Right ventricle myocardium superior (tissue), 1 donor: Measurements from ENCODE around the gene TEX22. TPM values are rescaled to one million over a fixed set of nuclear protein-coding genes. Genes with fewer than 3 reads are reported as not detected.

Experiments
- ATAC-seq: fragments of 200-7000 bp; cut with Tn5 transposase; one replicate; pipeline ENCODE4 v1.9.1; 2020; ENCODE audit warnings: mild to moderate bottlenecking; ENCODE audit not compliant: poor library complexity
- DNase-seq: peaks from one replicate; pipeline ENCODE4 v3.0.0-alpha.2; 2020
- intact Hi-C: fragments of 100-400 bp; cut with DNase I; formaldehyde crosslinking; loops from one replicate; pipeline ENCODE4 v1.11.2; 2022
- total RNA-seq: library from RNA; stranded (reverse); fragmentation: NEBNext Ultra II Directional; extraction: Animal tissue kit (Norgen Biotek cat#: 25700); gene quantifications from one replicate; pipeline ENCODE4 v1.2.1, GENCODE V29; 2021
- donor health status: DM: no; HTN: yes; CAD: no; lungs with severe emphysema.

The TEX22 gene
- total RNA-seq, 1 donor from 2014 or later: 1.9 TPM

DNA sequence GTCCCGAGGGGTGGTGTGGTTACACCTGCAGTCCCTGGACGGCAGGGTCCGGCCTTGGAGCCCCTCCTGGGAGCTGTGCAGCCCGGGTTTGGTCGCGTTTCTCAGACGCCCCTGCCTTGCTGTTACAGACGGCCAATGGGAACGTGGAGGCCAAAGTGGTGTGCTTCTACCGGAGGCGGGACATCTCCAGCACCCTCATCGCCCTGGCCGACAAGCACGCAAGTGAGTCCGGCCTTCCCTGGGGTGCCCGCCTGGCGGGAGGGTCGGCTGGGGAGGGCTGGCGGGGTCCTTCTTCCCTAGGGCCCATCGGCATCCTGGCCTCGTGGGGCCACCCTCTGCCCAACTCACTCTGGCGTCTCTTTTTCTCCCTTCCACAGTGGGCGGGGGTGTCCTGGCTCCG, 47.0 kb downstream of the TEX22 start:
- DNase-seq (no peak), ATAC-seq (no peak)
- intact Hi-C loops: loop anchor here (5.0 kb wide), 1 partner anchor 42 kb away; the partner anchor contains the start of gene CRIP1

DNA sequence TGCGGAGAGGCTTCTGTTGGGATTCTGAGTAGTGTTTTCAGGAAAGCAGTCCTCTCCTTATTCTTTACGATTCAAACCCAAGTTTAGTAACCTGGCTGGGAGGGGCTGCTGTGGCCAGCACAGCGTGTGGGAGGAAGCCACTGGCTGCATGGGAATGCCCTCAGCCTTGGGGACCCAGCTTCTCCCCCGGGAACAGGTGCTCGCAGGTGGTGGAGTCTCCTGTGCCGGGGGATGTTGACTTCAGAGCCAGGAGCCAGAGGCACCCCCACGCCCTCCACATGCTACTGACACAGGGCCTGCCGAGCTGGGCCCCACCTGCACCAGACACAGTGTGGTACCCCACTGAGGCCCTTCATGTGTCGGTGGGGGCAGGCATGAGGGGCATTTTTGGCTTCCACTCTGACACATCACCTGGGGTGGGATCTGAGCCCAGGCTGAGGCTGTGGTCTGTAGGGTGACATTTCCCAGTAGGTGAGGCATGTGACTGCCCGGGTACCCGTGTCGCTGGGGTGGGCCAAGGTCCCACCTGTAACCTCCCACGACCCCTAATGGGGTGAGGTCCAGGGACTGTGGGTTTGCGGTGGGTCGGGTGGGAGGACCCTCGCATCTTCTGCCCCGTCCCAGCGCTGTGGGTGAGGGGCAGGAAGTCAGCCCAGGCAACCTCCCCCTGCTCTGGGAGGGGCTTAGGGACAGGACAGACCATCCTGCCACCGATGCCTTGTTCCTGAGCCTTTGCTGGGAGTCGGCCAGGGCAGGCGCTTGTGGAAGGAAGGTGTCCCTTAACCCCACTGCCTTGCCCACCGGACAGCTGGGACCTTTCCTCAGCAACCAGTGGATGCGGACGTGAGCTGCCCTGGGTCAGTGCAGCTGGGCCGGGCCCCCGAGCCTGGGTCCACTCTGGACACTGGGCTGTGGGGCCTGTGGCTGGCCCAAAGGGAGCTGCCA, 47.8 kb downstream of the TEX22 start:
- ATAC-seq: no peak
- intact Hi-C loops: loop anchor here (5.0 kb wide), 1 partner anchor 41 kb away; the partner anchor contains the start of gene CRIP1
- DNase-seq: no peak

DNA sequence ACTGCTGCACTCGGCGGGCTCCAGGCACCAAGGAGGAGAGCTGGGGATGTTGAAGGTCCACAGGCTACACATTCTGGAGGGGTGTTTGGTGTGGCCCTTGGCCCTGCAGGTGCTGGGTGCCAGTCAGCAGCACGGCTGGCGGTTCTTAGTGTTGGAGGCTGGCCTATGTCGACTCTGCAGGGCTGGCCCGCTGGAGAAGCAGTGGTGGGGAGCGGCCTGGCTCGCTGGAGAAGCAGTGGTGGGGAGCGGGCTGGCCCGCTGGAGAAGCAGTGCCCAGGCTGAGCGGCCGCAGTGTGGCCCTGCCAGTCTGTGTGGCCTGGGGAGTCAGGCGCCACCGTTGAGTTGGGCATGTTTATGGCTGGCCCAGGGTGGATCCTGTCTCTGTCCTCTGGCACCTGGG, 48.6 kb downstream of the TEX22 start:
- intact Hi-C loops: loop anchor here (5.0 kb wide), 1 partner anchor 40 kb away; the partner anchor contains the start of gene CRIP1

DNA sequence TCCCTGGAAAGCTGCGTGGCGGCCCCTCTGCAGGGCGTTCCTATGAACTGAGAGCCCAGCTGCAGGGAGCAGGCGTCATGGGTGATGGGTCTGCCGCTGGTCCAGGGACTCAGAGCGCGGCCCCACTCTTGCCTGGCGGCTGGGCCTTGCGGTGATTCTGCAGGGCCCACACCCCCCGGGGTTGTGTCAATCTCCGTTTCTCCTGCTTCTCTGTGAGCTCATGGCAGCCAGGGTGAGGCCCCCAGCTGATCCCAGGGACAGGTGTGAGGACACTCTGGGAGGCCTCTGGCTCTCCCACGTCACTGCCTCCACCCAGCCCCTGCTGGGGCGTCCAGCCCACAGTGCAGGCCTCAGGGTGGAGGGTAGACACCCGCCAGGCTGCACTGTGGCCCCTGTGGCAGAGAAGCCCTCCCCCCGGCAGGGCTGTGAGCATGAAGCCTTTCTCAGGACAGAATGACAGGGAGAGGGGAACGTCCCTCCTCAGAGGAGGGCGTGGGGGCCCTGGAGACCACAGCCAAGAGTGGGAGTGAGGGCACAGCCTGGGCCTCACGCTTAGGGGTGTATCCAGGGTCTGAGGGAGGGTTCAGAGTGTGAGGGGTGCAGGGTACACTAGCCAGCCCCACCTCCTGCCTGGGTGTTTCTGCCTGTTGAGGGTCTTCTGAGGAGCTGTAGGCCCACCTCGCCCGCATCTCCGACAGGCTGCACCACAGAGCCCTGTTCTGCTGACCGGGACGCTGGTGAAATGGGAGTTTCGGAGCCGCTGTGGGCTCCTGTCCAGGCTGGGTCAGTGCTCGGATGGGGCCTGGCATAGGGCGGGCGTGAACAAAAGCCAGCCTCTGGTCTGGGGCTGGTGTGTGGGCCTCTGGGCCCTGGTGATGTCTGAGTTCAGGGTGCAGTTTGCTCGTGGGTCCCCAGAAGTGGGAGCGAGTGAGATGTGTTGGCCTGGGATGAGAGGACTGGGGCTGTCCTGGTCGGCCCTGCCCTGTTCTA, 49.6 kb downstream of the TEX22 start:
- ATAC-seq (no peak), DNase-seq (no peak)
- intact Hi-C loops: loop anchor here (5.0 kb wide), 1 partner anchor 39 kb away; the partner anchor contains the start of gene CRIP1

More for the DNA sequence above, 48.6 kb downstream of the TEX22 start:
- ATAC-seq: no peak
- DNase-seq: no peak

DNA sequence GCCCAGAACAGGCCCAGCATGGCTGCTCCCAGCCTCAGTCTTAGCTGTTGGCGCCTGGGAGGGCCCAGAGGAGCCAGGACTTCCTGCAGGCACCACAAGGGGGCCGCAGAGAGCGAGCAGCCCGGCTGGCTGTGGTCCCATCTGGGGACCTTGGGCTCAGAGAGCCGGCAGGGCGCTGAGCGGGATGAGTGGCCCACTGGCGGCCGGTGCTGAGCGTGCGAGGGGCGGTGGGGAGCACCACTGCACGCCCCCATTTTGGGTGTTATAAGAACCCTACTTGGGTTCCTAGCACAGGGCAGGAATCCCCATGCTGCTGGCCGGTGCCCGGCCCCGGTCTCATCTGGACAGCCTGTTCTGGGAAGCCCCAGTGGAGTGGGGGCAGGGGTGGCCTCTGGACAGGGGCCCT, 50.4 kb downstream of the TEX22 start:
- DNase-seq (peak; percentile 87), ATAC-seq (peak; percentile 93)
- intact Hi-C loops: loop anchor here (5.0 kb wide), 1 partner anchor 39 kb away; the partner anchor contains the start of gene CRIP1

DNA sequence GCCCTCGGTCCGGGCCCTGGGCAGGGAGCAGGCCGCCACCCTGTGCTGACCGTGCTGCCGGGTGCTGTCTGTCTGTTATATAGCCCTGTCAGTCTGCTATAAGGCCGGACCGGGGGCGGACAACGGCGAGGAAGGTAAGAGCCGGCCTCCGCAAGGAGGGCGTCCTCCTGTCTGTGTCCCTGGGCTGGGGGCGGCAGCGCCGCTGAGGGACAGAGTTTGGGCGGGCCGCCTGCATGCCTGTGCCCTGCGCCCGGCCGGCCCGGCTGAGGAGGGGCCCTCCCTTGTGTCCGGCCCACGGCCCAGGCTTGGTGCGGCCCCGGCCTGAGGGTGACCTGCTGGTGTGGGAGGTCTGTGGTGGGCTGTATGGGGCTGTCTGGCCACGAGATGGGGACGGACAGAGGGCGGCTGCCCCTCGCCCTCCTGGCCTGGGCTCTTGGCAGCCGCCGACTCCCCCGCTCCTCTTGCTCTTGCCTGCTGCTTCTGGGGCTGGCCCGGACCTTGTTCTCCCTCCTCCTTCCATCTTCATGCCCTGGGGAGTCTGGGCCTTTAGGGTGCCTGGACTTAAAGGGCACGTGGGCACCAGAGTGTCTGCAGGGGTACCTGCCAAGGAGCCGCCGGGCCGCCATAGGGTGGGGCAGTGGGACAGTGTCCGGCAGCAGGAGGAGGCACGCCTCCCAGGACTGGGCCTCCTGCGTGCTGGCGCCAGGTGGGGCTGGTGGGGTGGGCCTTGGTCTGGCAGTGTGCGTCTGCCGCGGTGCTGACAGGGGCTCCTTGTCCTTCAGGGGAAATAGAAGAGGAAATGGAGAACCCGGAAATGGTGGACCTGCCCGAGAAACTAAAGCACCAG, 51.2 kb downstream of the TEX22 start:
- DNase-seq (no peak), ATAC-seq (peak; percentile 2)
- intact Hi-C loops: loop anchor here (5.0 kb wide), 1 partner anchor 38 kb away; the partner anchor contains the start of gene CRIP1

DNA sequence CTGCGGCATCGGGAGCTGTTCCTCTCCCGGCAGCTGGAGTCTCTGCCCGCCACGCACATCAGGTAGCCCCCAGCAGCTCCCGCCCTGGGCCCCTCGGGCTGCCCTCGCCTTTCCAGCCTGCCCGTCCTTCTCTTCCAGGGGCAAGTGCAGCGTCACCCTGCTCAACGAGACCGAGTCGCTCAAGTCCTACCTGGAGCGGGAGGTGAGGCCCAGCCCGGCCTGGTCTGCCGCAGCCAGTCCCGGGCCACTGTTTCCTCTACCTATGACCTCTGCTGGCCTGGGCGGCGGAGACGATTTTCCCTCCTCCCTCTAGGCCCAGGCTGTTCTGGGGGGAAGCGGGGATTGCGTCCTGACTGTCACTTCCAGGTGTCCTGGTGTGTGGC, 51.8 kb downstream of the TEX22 start:
- DNase-seq: no peak
- intact Hi-C loops: no loop called here
- ATAC-seq: no peak

DNA sequence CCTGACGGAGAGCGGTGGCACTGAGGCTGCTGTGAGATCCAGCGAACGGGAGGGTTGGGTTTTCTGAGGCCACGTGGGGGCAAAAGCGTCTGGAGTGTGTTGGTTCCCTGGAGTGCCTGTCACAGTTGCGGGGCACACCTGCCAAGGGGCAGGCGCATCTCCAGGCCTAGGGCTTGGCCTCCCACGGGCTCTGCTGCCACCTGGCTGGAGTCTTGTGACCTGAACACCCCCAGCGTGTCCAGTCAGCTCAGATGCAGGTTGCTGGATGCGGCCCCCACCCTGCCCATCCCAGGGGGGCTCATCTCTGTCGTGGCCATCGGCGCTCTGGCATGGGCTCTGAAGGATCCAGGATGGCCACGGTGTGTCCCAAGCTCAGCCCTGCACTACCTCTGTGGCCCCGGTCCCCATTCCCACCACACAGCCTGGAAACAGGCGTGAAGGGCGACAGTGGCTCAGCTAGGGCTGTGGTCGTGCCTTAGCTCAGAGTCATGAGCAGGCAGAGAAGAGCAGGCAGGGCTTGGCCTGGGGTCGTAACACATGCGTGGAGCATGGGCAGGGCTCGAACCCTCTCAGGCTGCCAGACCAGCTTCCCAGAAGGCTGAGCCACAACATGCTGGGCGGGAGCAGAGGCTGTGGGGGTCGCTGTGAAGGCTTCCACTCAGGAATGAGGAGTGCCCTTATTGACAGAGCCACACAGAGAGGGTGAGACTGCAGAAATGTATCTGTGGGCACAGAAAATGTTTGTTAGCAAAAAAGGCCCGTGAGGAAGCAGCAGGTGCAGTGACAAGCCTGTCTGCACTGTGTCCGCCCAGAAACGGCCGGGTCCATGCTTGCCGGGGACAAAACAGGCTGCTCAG, 52.8 kb downstream of the TEX22 start:
- DNase-seq: no peak
- intact Hi-C loops: no loop called here
- no peak for ATAC-seq

DNA sequence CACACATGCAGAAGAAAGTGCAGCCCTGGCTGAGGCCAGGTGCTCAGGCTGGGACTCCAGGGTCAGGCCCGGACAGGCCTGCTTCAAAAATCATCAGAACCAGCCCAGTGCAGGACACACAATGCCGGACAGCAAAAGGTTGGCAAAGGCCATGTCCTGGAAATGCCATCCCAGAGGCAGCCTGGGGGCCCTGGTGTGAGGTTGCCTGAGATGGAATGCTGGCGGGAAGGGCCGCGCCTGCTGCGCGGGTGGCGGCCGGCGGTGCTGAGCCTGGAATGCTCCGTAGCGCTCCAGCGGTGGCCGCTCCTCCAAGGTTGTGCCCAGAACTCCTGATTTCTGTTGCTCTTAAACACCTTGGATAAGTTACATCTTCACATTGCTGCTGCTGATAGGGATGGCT, 54.6 kb downstream of the TEX22 start:
- DNase-seq (no peak), ATAC-seq (no peak)
- intact Hi-C loops: no loop called here

DNA sequence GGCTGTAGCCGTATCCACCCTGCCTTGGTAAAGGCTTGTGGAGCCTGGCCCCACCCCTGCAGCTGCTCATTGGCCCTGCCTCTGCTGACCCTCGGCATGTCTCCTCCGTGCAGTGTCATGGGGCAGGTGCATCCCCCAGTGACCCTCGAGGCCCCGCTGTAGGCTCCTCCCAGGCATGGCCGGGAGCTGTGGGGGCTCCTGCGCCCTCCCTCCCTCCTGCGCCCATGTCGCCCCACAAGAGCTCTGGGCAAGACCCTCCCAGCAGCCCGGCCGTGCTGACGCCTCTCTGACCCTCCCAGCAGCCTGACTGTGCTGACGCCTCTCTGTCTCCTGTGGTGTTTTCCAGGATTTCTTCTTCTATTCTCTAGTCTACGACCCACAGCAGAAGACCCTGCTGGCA, 55.5 kb downstream of the TEX22 start:
- DNase-seq: no peak
- no peak for ATAC-seq
- intact Hi-C loops: no loop called here

DNA sequence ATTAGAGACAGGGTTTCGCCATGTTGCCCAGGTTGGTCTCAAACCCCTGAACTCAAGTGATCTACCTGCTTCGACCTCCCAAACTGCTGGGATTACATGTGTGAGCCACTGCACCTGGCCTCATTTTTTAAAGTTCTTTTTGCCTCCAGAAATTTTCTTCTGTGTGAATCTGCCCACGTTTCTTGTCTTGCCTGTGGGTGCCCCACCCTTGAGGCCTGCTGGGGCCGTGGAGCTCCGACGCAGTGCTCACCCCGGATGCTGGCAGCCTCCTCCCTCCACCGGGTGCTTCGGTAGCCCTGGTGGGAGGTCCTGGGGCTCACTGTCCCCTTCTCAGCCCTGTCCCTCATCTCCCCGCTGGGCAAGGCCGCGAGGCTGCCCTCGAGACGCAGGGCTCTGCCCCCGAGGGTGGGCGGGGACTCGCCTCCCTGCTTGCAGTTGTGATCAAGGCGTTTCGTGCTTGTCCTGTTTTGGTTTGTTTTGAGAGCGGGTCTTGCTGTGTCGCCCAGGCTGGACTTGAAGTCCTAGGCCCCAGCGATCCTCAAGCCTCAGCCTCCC, 56.8 kb downstream of the TEX22 start:
- intact Hi-C loops: no loop called here
- DNase-seq: no peak

DNA sequence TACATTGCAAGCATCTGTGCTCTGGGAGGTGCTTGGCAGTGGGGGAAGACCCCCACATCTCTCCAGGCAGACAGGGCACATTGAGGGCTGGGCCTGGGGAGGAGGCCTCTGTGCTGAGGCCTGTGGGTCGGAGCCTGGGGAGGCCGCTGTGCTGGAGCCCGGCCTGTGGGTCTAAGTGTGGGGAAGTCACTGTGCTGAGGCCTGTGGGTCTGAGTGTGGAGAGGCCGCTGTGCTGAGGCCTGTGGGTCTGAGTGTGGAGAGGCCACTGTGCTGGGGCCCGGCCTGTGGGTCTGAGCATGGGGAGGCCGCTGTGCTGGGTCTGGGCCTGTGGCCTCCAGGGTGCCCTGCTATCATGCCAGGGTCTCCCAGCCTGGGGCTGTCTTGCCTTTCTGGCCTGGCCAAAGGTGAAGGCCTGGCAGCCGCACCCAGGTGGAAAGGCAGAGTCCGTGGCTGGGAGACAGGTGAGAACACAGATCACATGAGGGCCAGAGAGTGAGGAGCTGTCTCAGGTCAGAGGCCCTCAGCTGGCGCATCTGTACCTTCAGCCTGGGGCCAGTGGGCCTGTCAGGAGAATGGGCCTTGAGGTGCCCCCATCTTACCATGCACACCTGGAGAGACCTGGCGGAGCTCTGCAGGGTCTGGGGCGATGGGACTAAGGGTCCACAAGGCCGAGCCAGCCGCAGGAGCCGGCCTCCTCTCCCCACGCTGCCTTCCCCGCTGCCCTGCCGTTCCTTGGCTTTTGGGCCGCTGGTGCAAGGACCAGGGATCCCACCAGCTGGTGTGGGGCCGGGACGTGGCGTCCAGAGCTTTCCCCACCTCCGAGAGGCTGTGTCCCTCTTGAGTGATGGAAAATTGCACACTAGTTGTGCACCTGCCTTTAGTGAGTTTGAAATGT, 57.7 kb downstream of the TEX22 start:
- intact Hi-C loops: no loop called here
- DNase-seq: no peak
- no peak for ATAC-seq

More for the DNA sequence above, 56.8 kb downstream of the TEX22 start:
- no peak for ATAC-seq

DNA sequence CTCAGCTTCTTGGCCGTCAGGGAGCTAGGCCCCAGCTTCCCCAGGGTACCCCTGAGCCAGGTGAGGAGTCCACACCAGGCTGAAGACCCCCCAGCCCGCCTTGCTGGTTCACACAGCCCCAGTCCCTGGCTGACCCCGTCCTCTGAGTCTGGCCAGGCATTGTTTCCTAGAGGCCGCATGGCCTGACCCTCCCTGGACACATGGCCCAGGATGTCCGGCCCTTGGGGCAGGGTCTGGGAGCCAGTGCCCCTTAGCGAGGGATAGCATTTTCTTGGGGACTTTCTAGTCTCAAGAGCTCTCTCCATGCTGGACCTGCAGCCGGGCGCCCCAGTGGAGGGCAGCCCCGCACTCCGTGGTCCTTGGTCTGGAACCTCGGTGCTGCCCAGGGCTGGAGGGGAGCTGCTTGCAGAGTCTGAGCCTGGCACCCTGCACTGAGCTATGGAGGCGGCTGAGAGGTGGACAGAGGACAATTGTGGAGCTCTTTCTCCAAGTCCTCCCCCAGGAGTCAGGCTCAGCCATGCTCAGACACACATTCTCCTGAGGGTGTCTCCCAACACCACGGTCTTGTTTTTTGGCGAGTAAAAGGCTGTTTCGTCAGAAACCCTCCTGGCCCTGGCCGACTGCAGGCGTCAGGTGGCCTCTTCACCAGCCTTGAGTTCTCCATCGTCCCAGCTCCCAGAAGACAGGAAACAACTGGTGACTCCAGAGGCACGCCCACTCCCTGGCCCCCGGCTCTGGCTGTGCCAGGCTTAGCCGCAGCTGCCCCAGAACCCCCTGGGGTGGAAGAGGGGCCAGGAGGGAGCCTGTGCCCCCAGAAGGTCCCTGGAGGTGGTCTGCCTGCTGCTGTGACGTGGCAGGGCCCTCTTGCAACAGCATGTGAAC, 58.6 kb downstream of the TEX22 start:
- peak; percentile 13 for ATAC-seq
- DNase-seq: no peak
- intact Hi-C loops: no loop called here

DNA sequence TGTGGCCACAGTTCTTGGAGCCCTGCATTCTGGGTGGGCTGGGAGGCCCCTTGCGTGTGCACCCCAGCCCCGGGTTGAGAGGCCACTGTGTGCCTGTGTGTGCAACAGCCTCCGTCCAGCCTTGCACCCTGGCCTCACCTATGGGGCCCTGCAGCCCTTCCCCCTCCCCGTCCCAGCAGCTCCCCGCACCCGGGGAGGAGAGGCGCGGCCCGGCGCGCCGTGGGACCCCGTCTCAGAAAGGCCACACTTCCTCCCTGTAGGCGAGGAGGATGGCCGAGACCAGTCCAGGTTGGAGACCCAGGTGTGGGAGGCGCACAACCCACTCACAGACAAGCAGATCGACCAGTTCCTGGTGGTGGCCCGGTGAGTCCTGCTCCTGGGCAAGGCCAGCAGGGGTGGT, 59.7 kb downstream of the TEX22 start:
- no peak for DNase-seq
- ATAC-seq: no peak
- intact Hi-C loops: no loop called here

DNA sequence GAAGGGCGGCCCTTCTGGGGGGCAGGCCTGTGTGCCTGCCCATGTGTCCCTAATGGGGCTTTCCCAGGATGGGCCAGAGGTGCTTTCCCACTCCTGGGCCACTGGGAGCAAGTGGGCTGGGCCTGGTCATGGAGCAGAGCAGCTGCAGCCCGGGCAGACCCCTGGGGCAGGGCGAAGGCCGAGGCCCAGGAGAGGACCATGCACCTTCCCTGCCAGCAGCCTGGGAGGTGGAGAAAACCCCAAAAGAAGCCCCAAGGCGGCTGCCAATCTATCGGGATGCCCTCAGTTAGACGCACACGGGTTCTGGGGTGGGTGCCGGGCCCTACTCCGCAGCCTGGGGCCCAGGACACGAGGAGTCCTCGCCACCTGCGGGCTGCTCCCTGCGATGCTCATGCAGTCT, 60.2 kb downstream of the TEX22 start:
- ATAC-seq (no peak), DNase-seq (no peak)
- intact Hi-C loops: no loop called here
